SK-N-SH (cell line): ENCODE data around the gene TECPR1. TPM values are rescaled to one million over a fixed set of nuclear protein-coding genes. Genes with fewer than 3 reads are reported as not detected.

ENCODE experiments used
- CTCF ChIA-PET: fragments of 300-600, 350-600 bp; formaldehyde crosslinking; extraction: SDS; loops from one replicate; lab custom pipeline; 2021; lab: Yijun Ruan, JAX
- POLR2A ChIA-PET: fragments of 350-600 bp; sonication (Branson Sonifier 250); formaldehyde crosslinking; extraction: SDS; loops from one replicate; lab custom pipeline; 2020; ENCODE audit warnings: antibody characterized with exemption, inconsistent platforms; lab: Yijun Ruan, JAX
- DNase-seq: peaks from one replicate; pipeline ENCODE4 v3.0.0; 2012
- H2AFZ ChIP-seq: fragments of 200-600 bp; sonication (generic); 2 replicates; pipeline ENCODE4 v1.8.1; 2016; ENCODE audit warnings: antibody characterized with exemption, mild to moderate bottlenecking, low read depth
- H3F3A ChIP-seq: fragments of 200-600 bp; sonication (generic); replicated peaks from 2 replicates; pipeline ENCODE3; 2016; ENCODE audit warnings: antibody characterized with exemption, mild to moderate bottlenecking; ENCODE audit not compliant: insufficient read depth
- H3K27ac ChIP-seq, 2 experiments: fragments of 200-500 bp in 1 of 2; fragments of 200-600 bp in 1 of 2; sonication (Bioruptor generic) in 1 of 2; sonication (generic), shearing (Covaris generic) in 1 of 2; 2 replicates each; pipeline versions ENCODE4 v1.5.1 to v1.6.1; 2014 to 2016; ENCODE audit warnings: low read depth in 2 of 2, inconsistent platforms in 1 of 2, low read length in 1 of 2, mild to moderate bottlenecking in 1 of 2, mixed read lengths in 1 of 2
- H3K27me3 ChIP-seq: fragments of 200-600 bp; sonication (generic), shearing (Covaris generic); 2 replicates; pipeline ENCODE4 v1.6.1; 2016; ENCODE audit warnings: mixed run types; ENCODE audit not compliant: insufficient read depth
- H3K36me3 ChIP-seq, 2 experiments: fragments of 200-500 bp in 1 of 2; fragments of 200-600 bp in 1 of 2; sonication (Bioruptor generic) in 1 of 2; sonication (generic) in 1 of 2; replicated peaks in 1 of 2; 2 replicates each; pipeline versions ENCODE3 to v1.5.1; 2014 to 2016; ENCODE audit warnings: low read length in 1 of 2, mild to moderate bottlenecking in 1 of 2; ENCODE audit not compliant: insufficient read depth in 2 of 2, control insufficient read depth in 1 of 2
- H3K4me1 ChIP-seq, 2 experiments: fragments of 200-500 bp in 1 of 2; fragments of 200-600 bp in 1 of 2; sonication (Bioruptor generic) in 1 of 2; sonication (generic), shearing (Covaris generic) in 1 of 2; 2 replicates each; pipeline versions ENCODE4 v1.5.1 to v1.6.1; 2014 to 2016; ENCODE audit warnings: low read depth in 1 of 2, low read length in 1 of 2, mixed run types in 1 of 2; ENCODE audit not compliant: insufficient read depth in 2 of 2, control insufficient read depth in 1 of 2
- H3K4me2 ChIP-seq: fragments of 200-600 bp; sonication (generic), shearing (Covaris generic); 2 replicates; pipeline ENCODE4 v1.6.1; 2017; ENCODE audit warnings: mixed run types
- H3K4me3 ChIP-seq, 2 experiments: fragments of 200-500 bp in 1 of 2; fragments of 200-600 bp in 1 of 2; sonication (Bioruptor generic) in 1 of 2; sonication (generic), shearing (Covaris generic) in 1 of 2; 2 replicates each; pipeline versions ENCODE4 v1.5.1 to v1.8.1; 2014 to 2016; ENCODE audit warnings: low read depth in 2 of 2, inconsistent platforms in 1 of 2, low read length in 1 of 2, mild to moderate bottlenecking in 1 of 2, mixed read lengths in 1 of 2, moderate library complexity in 1 of 2
- H3K79me2 ChIP-seq: fragments of 200-600 bp; sonication (generic); 2 replicates; pipeline ENCODE4 v1.8.1; 2017; ENCODE audit warnings: mild to moderate bottlenecking; ENCODE audit not compliant: insufficient read depth
- H3K9ac ChIP-seq: fragments of 200-600 bp; sonication (generic); 2 replicates; pipeline ENCODE4 v1.6.1; 2017; ENCODE audit warnings: mixed run types
- H3K9me2 ChIP-seq: fragments of 200-600 bp; sonication (generic); 2 replicates; pipeline ENCODE4 v1.6.1; 2017; ENCODE audit warnings: mixed run types
- H3K9me3 ChIP-seq: fragments of 200-600 bp; sonication (generic); 2 replicates; pipeline ENCODE4 v1.6.1; 2017; ENCODE audit warnings: mixed run types, mild to moderate bottlenecking, moderate library complexity
- H4K20me1 ChIP-seq: fragments of 200-600 bp; sonication (generic); 2 replicates; pipeline ENCODE4 v1.6.1; 2017; ENCODE audit warnings: mild to moderate bottlenecking, mixed run types; ENCODE audit not compliant: insufficient read depth
- EP300 ChIP-seq, 2 experiments: IDR thresholded peaks; 2 replicates each; pipeline versions ENCODE4 v1.4.0 to v1.6.1; 2012; ENCODE audit warnings: borderline replicate concordance in 1 of 2, low read depth in 1 of 2, low read length in 1 of 2
- EZH2phosphoT487 ChIP-seq: fragments of 200-600 bp; sonication (generic); IDR thresholded peaks from 2 replicates; pipeline ENCODE4 v1.6.1; 2017; ENCODE audit warnings: low read depth, mixed run types, mild to moderate bottlenecking, antibody characterized with exemption, moderate library complexity, borderline replicate concordance
- GATA2 ChIP-seq: sonication (generic); formaldehyde crosslinking; IDR thresholded peaks from 2 replicates; pipeline ENCODE4 v1.5.0; 2020; ENCODE audit warnings: mild to moderate bottlenecking, missing genetic modification reagents
- IRF3 ChIP-seq: fragments of 150-350 bp; IDR thresholded peaks from 2 replicates; pipeline ENCODE4 v1.6.1; 2016; ENCODE audit warnings: mild to moderate bottlenecking, low read depth, low read length
- JUND ChIP-seq: IDR thresholded peaks from 2 replicates; pipeline ENCODE4 v1.4.0; 2012
- MAX ChIP-seq: IDR thresholded peaks from 2 replicates; pipeline ENCODE4 v1.4.0; 2012; ENCODE audit warnings: low read depth
- MEF2A ChIP-seq: IDR thresholded peaks from 2 replicates; pipeline ENCODE4 v1.4.0; 2012; ENCODE audit warnings: low read depth, borderline replicate concordance
- NFIC ChIP-seq: IDR thresholded peaks from 2 replicates; pipeline ENCODE4 v1.4.0; 2012; ENCODE audit warnings: borderline replicate concordance
- NRF1 ChIP-seq: IDR thresholded peaks from 2 replicates; pipeline ENCODE4 v1.6.1; 2012; ENCODE audit warnings: low read depth, mild to moderate bottlenecking, low read length
- POLR2AphosphoS5 ChIP-seq: IDR thresholded peaks from 2 replicates; pipeline ENCODE4 v1.6.1; 2012; ENCODE audit warnings: low read depth, low read length
- RAD21 ChIP-seq: IDR thresholded peaks from 2 replicates; pipeline ENCODE4 v1.6.1; 2012; ENCODE audit warnings: mild to moderate bottlenecking, low read length
- RCOR1 ChIP-seq: fragments of 150-350 bp; IDR thresholded peaks from 2 replicates; pipeline ENCODE4 v1.6.1; 2017; ENCODE audit warnings: antibody characterized with exemption, low read length
- REST ChIP-seq: IDR thresholded peaks from 2 replicates; pipeline ENCODE4 v1.6.1; 2012; ENCODE audit warnings: mild to moderate bottlenecking, low read depth, low read length, moderate library complexity
- RFX5 ChIP-seq: IDR thresholded peaks from 2 replicates; pipeline ENCODE4 v1.6.1; 2012; ENCODE audit warnings: mild to moderate bottlenecking, improper control_type of control experiment, low read length
- RXRA ChIP-seq: IDR thresholded peaks from 2 replicates; pipeline ENCODE4 v1.4.0; 2012; ENCODE audit warnings: low read depth, mild to moderate bottlenecking, borderline replicate concordance
- SMC3 ChIP-seq: IDR thresholded peaks from 2 replicates; pipeline ENCODE4 v1.6.1; 2012; ENCODE audit warnings: low read depth, low read length, improper control_type of control experiment
- TCF12 ChIP-seq: IDR thresholded peaks from 2 replicates; pipeline ENCODE4 v1.4.0; 2012
- YY1 ChIP-seq: IDR thresholded peaks from 2 replicates; pipeline ENCODE4 v1.4.0; 2012; ENCODE audit warnings: low read depth, mild to moderate bottlenecking
- WGBS: methylation state at CpG from one replicate; pipeline ENCODE4 v1.1.6; 2017; ENCODE audit warnings: low lambda C conversion rate; 5-methylcytosine and 5-hydroxymethylcytosine counted together
- polyA plus RNA-seq, 3 experiments: library from polyadenylated mRNA; depleted of rRNA; stranded (reverse); fragments of >200 nt; gene quantifications; 2 replicates each; pipeline ENCODE4 v1.2.3, GENCODE V29; 2012
- TF ChIP-seq, protein P1 (sequence below): fragments of 150-350 bp; IDR thresholded peaks from 2 replicates; pipeline ENCODE4 v1.6.1; 2017; ENCODE audit warnings: antibody characterized with exemption, low read length, low read depth, borderline replicate concordance
- TF ChIP-seq, protein P2 (sequence below): IDR thresholded peaks from 2 replicates; pipeline ENCODE4; 2012

Gene TECPR1
- polyA plus RNA-seq, 1 of the 3 experiments (the other 2 are of a cell fraction) = 6.8 TPM

DNA sequence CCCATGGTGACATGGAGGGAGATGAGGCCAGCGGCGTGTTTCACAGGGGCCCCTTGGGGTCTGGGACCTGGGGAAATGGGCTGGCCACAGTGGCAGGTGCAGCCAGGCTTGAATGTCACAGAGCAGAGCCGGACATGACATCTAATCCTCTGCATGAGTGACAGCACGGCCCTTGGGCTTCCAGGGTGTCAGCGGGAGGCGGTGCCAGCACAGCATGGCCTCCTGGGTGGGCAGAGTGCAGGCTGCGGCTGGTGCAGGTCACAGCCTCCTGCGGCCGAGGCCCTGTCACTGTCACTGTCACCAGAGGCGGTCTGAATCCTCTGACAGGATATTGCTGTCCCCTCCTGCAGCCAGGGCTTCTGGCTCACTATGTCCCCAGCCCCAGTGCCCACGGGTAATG, 22.6 kb downstream of the TECPR1 start:
- no peaks in the 10 kb centered on the region for H3K9me3 ChIP-seq
- 93% methylated on average over 7 of the region's 11 CpGs for WGBS
- H3K4me1 ChIP-seq = peaks cover 0 to 2% of the 10 kb centered on the region in 2 experiments; a peak in 1 of 4 replicates
- no peaks in the 10 kb centered on the region for H3K9me2 ChIP-seq
- no peaks in the 10 kb centered on the region for H3K79me2 ChIP-seq
- H3K4me3 ChIP-seq = no peak overlapping the region
- no peak for DNase-seq
- H3K36me3 ChIP-seq = peaks cover 0 to 7% of the 10 kb centered on the region in 2 experiments
- ChIA-PET CTCF (no interaction called here), POLR2A (no interaction called here)
- no peaks in the 10 kb centered on the region for H3K27me3 ChIP-seq
- H3F3A ChIP-seq = peaks cover 4% of the 10 kb centered on the region
- H3K27ac ChIP-seq = no peak overlapping the region
- H3K9ac ChIP-seq = no peak overlapping the region
- no peaks in the 10 kb centered on the region for H4K20me1 ChIP-seq
- H3K4me2 ChIP-seq = no peak overlapping the region
- no peak overlapping the region for H2AFZ ChIP-seq
- TF ChIP-seq SMC3 = no peak
- TF ChIP-seq RAD21 = no peak
- TF ChIP-seq NFIC = no peak
- TF ChIP-seq, protein P1, sequence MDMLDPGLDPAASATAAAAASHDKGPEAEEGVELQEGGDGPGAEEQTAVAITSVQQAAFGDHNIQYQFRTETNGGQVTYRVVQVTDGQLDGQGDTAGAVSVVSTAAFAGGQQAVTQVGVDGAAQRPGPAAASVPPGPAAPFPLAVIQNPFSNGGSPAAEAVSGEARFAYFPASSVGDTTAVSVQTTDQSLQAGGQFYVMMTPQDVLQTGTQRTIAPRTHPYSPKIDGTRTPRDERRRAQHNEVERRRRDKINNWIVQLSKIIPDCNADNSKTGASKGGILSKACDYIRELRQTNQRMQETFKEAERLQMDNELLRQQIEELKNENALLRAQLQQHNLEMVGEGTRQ = no peak
- no peak for TF ChIP-seq RCOR1

DNA sequence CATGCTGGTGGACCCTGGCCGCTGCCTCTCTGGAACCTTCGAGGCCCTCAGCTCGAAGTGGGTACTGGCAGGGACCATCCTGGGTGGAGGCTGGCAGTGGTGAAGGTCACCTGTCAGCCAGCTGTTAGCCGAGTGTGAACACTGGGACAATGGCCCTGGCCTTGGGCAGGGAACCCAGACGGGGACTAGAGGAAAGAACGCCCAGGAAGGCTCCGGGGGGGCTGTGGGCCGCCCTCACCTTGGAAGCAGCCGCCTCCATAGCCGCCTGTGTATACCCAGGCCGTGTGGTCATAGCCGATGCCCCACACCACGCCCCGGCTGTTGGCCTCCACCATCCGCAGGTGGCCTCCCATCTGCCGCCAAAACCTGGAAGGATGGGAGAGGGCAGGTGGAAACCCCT, 23.2 kb downstream of the TECPR1 start:
- TF ChIP-seq MAX (no peak), RFX5 (no peak), NFIC (no peak), EZH2phosphoT487 (no peak), GATA2 (no peak), MEF2A (no peak), IRF3 (no peak), POLR2AphosphoS5 (no peak), REST (no peak), RAD21 (no peak), JUND (no peak), EP300 (IDR thresholded peaks at IDR 0.05; ENCODE audit: borderline replicate concordance in 1 of 2, low read depth in 1 of 2, low read length in 1 of 2) (no peak), TCF12 (no peak), YY1 (no peak), NRF1 (no peak), RXRA (no peak)
- TF ChIP-seq, protein P1 = no peak
- TF ChIP-seq, protein P2, sequence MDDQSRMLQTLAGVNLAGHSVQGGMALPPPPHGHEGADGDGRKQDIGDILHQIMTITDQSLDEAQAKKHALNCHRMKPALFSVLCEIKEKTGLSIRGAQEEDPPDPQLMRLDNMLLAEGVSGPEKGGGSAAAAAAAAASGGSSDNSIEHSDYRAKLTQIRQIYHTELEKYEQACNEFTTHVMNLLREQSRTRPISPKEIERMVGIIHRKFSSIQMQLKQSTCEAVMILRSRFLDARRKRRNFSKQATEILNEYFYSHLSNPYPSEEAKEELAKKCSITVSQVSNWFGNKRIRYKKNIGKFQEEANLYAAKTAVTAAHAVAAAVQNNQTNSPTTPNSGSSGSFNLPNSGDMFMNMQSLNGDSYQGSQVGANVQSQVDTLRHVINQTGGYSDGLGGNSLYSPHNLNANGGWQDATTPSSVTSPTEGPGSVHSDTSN = no peak
- Histone ChIP-seq H3F3A (peaks cover 4% of the 10 kb centered on the region), H2AFZ (no peak overlapping the region), H3K9me2 (no peaks in the 10 kb centered on the region), H3K27me3 (no peaks in the 10 kb centered on the region), H3K9me3 (no peaks in the 10 kb centered on the region), H3K4me1 (peaks cover 0 to 2% of the 10 kb centered on the region in 2 experiments; a peak in 1 of 4 replicates), H4K20me1 (no peaks in the 10 kb centered on the region), H3K27ac (no peak overlapping the region), H3K4me2 (no peak overlapping the region), H3K36me3 (peaks cover 0 to 7% of the 10 kb centered on the region in 2 experiments), H3K79me2 (no peaks in the 10 kb centered on the region), H3K4me3 (no peak overlapping the region), H3K9ac (no peak overlapping the region)
- DNase-seq = no peak
- WGBS = 95% methylated on average over 10 of the region's 16 CpGs
- ChIA-PET CTCF (no interaction called here), POLR2A (no interaction called here)
